Right renal cortex interstitium (tissue), 3 donors: Measurements from ENCODE around the gene HRH3. TPM values are rescaled to one million over a fixed set of nuclear protein-coding genes. Genes with fewer than 3 reads are reported as not detected.

Experiments used
- DNase-seq, 3 donors: peaks; one replicate each; pipeline ENCODE4 v3.0.0-alpha.2; 2013; ENCODE audit warnings: low read depth in 3 of 3, low spot score in 2 of 3
- polyA plus RNA-seq, 3 donors: library from polyadenylated mRNA; unstranded; fragments of 120-200 nt; gene quantifications; one replicate each; pipeline ENCODE4 v1.2.1, GENCODE V29; 2013; ENCODE audit not compliant: insufficient read length in 3 of 3

The HRH3 gene
- polyA plus RNA-seq, 3 donors: 0.04 TPM; not detected in 2

DNA sequence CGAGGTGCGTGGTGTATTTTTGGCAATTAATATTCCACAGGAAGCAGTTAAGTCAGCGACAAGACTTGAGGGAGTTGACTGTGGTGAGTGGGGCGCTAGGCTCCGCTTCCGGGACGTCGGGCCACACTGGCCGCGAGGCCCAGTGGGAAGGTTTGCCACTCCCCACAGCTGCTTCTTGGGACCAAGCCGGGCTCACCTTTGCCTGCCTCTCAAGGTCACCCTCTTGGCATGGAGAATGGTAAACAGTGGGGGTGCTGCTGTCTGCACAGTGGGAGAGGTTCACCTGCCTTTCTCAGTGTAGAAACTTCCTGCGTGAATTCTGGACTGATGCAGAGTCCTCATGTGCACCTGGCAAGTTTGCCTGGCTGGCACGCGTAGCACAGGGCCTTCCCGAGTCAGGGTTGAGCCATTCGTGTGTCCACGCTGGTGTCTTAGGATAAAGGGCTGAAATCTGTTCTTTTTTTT, 24.6 kb upstream of the HRH3 start:
- DNase-seq: no peak

DNA sequence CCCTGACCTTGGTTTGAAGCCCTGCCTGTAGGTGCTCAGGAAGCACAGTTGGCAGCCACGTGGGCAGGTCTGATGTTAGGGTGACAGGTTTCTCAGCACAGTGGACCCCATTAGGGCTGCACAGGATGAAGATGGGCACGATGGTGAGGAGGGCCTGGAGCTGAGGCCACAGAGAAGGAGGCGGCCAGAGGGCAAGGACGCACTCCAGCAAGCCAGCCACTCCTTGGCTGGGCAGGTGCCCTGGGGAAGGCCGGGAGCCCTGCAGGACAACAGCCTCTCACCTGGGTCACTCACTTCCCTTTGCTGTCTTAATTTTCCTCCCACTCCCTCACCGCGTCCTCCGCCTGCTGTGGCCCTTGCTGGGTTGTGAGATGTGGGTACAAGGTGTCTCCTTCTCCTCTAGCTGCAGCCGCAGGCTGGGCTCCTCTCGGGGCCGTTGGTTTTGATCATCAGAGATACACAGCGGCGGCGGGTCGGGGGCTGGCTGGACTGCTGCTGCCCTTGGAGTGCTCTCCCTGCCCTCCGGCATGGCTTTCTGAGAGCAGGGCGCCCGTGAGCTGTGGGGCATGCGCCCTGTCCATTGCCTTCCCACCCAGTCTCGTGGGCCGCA, 23.9 kb upstream of the HRH3 start:
- no peak for DNase-seq

DNA sequence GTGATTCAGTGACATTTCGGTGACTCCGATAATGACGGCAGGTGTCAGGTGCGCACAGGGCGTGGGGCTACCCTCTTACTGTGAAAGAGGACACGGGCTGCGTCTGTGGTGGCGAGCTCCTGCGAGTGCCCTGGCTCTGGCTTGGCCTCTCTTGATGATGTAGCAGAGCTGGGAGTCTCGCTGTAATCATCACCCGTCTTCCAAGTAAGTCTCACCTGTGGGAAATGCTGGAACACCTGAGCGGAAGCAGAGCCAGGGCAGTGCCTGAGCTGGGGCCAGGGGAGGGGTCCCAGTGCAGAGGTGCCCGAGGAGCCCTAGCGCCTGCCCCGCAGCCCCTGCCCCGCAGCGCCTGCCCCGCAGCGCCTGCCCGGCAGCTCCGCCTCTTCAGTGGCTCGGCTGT, 23.0 kb upstream of the HRH3 start:
- no peak for DNase-seq

DNA sequence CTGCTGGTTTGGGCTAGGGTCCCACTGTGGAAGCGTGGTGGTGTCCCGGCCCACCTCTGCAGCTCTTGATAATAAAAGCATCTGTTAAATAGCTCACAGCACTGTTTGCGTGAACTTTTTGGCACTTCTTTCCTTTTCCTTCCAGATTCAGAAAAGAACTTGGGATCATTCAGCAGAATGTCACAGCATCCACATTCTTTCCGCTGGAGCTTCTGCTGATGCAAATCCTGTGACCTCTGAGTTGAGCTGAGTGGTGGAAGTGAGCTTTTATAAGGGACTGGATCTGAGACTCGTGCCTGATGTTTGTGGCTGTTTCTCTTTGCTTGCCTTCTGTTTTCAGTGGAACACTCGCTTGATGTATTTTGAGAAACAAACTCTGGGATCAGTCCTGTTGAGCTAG, 22.1 kb upstream of the HRH3 start:
- no peak for DNase-seq

DNA sequence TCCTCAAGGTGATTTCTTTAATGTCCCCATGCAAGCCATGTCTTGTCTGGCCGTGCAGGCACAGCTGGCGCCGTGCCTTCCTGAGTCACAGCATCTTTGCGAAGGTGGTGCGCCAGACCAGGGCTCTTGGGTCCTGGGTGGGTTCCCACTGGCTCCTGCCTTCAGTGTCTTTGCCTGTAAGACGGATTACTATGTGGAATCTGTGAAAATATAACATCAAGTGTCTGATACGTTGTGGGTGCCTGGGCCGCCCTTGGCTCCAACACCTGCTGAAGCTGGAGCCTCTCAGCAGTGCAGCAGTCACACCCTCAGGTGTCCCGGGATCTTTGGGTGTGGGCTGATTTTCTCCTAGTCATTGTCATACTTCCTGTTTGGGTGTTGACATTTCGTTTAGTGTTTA, 21.4 kb upstream of the HRH3 start:
- DNase-seq: no peak

DNA sequence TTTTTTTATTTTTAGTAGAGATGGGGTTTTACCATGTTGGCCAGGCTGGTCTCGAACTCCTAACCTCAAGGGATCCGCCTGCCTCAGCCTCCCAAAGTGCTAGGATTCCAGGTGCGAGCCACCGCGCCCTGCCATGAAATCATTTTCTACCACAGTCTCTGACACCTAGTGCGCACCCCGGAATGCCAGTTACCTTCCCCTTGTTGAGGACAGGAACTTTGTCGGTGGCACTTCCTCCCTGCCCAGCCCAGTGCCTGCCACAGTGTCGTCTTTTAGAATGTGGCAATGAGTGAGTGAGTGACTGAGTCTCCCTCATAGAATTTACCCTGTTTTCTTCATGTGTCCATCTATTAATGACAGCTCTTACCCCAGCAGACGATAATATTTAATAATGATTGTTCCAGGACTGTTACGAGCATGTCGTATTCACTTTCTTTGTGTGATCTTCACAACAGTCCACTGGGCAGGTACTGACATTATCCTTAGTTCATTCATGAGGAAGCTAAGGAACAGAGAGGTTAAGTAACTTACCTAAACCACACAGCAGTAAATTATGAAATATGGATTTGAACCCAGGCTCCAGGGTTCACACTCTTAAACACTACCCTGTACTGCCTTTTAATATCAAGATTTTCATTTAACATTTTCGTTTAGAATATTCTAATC, 20.1 kb upstream of the HRH3 start:
- DNase-seq: no peak

DNA sequence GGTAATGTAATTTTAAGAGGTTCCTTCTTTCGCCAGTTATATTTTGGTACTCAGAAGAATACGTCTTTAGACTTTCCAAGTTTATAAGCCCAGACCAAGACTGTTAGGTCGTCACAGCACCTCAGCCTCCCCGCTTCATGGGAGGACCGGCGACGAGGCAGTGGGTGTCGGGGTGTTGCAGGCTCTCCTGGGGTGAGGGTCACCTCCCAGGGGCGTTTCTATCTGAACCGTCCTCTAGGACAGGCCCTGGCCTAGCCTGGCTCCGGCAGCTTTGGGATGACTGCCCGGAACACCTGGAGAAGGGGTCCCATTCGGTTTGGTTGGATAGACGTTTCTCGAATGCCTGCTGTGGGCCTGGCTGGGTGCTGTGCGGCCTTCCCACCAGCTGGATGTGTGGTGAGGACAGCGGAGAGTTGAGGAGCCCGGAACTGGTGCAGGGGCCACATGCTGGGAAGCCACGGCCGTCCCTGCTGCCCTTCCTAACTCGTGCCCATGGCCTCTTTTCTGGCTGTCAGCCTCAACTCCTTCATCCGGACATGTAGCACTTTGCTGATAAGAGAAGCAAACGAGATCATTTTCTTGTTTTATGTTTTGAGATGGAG, 19.3 kb upstream of the HRH3 start:
- DNase-seq: no peak

DNA sequence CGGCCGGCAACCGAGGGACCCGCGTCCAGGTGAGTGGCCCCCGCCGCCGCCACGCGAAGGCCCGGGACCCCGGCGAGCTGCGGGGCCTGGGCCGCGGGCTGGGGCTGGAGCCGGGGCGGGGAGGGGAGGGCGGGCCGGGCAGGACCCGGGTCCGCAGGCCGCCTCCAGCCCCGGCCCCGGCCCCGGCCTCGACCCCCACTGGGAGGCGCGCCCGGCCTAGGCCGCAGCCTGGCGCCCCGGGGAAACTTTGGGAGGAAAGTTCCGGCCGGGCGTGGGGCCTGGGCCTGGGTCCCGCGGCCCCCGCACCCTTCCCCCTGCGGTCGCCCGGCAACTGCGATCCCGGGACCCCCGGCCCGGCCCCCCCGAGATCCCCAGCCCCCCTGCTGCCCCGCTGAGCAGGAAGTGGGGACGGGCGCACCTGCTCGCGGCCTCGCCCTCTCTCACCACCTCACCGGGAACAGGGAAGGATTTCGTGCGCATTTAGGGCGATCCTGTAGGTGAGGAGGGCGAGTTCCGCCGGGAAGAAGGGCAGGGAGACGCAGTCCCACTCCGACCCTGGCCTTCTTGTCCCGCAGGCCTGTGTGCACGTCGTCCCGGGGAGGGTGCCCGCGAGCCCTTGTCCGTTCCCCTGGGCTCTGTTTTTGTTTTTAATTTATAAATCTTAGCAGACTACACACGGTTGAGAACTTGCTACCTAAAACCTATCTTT, 18.6 kb upstream of the HRH3 start:
- no peak for DNase-seq

DNA sequence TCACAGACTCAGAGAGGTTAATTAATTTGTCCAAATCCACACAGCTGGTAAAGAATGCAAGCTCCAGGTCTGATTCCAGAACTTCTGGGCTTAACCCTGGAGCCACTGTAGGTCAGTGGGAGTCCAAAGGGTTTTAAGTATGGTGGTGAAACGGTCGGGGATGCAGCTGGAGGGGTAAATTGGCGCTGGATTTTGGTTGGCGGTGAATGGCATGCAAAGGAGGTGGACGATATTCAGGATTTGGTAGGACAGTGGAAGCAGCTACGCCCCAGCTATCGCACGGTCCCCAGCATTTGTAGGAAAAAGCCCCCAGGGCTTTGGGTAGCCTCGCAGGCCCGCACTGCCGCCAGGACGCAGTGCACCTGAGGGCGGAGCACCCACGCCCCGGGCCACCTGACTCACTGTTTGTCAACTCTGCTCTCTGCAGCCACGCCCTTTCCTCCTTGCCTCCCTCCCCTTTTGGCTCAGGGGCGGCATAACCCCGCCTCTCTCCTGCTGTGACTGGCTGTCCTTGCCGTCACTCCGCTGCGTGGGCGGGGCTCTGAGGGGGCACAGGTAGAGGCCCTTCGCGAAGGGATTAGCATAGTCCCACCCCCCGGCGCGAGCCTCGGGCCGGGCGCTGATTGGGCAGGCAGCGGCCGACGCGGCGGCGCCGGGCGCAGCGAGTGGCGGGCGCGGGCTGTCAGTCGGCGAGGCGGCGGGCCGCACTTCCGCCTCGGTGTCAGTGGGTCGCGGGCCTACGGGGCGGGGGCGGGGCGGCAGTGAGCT, 17.9 kb upstream of the HRH3 start, which contains the start of gene OSBPL2:
OSBPL2 (plus strand) TSS at position 721 of the 768 bp plus-strand sequence. CDS start 17,664 bp downstream, outside the sequence.
- peak; percentile 93 to 94 (median 94) for DNase-seq

DNA sequence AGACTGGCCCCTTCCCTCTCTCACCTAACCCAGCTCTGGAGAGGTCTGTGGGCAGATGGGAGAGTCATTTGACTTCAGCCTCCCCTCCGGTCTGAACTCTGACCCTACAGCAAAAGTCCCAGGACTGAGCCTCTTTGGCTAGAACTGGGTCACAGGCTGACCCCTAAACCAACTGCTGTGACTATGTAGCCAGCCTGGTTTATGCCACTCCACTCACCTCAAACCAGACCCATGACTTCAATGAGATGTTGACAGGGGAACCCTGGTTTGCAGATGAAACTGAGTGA, 17.4 kb upstream of the HRH3 start:
- no peak for DNase-seq

DNA sequence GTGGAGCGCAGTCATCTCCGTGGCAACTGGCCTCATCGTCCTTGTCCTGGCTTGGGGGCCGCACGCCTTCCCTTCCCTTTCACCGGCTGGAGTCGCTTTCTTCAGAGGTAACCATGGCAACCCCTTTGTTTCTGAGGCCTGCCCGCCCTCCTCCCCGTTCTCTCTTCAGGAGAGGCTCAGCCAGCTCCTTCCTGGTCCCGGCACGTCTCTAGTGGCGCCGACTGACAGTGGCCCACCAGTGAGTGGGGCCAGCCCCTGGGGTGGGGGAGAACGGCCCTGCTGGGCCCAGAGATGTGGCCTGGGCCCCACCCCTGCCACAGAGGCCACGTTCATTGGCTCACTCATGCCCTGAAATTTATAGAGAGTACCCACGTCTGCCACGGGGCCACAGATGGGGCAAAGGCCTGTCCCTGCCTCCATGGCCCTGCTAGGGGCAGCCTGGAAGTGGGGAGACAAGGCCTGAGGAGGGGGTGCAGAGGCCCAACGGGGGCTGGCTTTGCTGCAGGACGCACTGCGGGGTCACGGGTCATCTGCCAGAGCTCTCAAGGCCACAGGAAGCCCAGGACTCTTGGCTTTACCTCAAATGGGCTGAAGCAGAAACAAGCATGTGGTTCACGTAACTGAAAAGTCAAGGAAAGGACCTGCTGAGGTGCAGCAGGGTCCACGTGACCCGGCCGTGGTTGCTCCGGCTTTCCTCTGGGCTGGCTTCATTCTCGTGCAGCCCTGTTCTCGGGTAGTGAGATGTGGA, 16.9 kb upstream of the HRH3 start:
- DNase-seq: no peak

DNA sequence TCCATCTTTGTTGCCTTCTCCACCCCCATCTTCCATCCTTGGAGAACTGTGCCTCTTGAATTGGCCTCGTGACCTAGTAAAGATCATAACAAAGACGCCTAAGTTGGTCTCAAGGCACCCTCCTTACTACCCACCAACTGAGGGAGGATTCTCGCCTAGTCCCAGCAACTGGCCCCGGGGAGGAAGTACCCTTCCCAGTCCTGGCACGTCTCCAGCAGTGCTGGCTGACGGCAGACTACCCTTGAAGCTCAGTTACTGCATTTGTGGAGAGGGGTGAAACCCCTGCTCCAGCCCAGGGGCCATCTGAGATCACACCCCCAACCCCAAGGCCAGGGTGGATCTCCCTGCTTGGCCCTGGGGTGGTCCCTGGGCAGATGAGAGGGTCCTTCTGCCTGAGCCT, 16.1 kb upstream of the HRH3 start:
- DNase-seq: no peak

DNA sequence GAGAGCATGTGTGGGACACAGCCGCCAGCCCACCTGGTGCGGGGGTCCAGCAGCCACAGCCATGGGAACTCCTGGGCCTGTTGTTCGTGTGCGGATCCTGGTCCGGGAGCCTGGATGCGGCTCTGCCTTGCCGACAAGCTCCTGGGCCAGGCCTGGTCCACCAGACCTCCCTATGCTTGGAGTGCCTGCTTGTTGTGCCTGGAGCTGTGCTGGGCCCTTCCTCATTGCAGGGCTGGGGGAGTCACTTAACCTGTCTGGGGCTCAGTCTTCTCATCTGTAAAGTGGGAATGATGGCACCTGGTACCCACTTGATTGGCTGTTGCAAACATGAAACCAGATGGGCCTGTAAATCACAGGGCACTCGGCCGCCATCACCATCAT, 15.7 kb upstream of the HRH3 start:
- no peak for DNase-seq

DNA sequence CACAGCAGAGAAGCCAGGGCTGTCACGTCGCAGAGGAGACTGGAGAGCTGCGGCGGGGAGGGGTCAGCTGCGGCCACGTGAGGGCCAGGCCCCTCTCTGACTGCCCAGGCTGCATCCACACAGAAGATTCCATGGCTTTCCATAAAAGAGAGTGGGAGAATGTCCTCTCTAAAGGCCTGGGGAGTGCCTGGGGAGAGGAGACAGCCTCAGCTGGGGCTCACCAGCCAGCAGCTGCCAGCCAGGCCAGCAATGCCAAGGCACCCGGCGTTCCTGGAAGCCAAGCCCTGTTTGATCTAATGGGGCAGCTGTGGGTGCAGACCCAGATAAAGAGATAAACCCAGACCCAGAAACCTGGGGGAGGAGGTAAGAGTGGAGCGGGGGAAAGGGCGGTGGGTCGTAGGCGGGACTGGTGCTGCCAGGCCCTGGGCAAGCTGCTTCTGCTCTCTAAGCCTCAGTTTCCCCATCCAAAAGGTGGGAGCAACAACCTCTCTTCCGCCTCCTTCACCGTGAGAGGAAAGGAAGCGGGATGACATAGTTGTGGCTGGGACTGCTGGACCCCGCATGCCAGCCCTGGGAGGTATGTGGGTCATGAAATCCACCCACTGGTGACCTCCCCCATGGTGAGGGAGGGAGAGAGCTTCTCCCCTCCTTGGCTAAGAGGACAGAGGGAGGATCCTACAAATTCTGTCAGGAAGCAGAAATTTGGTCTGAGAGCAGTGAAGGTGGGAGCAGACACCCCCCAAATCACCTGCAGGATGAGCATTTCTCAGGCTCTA, 15.1 kb upstream of the HRH3 start:
- DNase-seq: no peak

DNA sequence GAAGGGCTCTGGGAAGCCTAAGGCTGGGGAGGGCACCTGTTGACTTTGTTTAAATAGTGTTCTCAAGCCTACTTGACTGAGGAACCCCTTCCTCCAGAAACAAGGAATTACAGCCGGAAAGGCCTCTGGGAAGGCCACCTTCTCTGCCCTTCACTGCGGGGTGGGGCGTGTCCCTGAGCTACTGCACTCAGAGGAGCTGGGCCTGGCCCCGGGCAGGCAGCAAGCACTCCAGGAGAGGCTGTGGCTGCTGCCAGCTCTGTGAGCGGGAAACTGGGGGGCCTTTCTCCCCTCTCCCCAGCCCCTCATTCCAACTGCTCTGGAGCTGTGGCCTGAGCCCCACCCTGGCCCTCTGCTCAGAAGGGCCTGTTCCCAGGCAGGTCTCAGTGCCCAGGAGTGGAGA, 14.3 kb upstream of the HRH3 start:
- DNase-seq: no peak

DNA sequence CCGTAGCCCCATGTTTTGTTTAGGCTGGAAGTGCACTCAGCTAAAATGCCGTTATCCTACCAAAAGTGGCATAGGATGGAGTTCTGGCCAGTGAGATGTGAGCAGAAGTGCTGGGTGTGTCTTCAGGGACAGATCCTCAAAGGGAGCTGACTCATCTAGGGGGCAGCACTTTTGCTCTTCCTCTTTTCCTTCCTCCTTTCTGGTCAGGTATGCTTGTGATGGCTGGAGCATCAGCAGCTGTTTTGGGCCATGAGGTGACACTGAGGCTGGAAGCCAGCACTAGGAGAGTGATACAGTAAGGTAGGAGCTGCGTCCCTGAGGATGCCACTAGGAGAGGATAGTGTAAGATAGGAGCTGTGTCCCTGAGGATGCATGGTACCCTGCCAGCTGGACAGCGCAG, 13.6 kb upstream of the HRH3 start:
- DNase-seq: no peak

DNA sequence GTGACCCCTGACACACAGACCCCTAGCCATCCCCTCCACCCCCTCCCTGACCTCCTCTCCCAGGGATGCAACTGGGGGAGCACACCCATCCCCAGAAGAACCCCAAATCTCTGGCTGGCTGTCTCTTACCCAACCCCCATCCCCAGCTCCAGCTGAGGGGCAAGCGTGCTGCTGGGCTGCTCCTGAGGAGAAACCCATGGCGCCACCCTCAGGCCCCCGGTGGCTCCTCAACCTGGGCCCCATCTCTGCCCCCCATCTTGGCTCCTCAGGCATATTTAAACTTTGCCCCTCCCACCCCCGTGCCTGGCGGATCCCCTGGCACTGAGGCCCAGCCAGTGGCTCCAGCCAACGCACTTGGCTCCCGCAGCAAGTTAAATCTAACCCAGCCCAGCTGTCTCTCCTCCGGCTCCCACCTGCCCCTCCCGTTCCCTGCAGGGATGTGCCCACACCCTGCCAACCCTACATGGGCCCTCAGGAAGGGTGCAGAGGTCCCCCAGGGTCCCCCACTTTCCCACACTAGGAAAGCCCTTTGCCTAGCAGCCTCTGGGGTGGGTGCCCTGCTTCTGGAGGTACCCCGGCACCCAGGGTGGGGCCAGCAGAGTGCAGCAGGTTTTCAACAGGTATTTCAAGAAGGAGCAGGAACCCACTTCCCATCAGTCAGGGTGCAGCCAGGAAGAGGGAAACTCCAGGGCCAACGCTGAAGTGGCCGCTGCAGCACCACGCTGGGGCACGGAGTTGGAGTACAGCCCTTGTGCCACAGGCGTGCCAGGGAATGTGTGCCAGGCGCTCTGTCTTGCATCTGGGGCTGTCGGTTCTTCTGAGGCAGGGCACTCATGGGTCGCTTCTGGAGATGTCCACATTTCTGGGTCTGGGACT, 12.9 kb upstream of the HRH3 start:
- DNase-seq: no peak

DNA sequence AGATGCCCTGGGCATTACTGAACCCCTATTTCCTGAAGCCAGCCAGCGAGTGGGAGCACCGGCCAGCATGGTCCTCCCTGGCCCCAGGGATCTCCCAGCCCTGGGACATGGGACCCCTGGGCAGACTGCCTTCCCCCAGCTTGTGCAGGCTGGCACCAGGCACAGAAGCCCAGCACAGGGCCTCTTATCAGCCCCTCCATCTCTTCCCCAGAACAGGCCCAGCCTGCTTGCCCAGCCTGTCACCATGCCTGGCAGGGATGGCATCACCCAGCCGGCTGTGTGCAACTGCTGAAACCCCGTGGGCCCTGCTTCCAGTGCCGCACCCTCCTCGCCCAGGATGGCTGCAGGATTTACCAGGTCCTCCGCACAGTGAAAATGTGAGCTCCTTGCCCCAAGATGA, 12.1 kb upstream of the HRH3 start:
- DNase-seq: no peak

DNA sequence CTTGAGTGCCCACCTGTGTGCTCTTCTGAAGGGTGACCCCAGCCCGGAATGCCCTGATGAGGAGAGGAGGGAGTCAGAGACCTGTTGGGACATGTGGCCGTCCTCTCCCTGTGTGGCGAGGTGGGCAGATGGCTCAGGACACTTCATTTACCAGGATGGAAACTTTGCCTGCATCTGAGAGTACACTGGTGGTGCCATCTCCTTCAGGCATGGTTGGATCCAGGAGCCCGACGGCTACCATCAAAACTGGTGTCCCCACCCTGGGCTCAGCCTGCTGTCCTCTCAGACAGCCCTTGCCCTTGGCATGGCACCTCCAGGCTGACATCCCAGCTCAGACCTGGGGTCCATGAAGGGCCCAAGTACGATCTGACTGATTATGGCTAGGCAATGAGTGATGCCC, 11.2 kb upstream of the HRH3 start:
- DNase-seq: no peak
